Tibial nerve (tissue), 4 donors: ENCODE results near the gene TMEM132C.

Experiments used
- CTCF ChIP-seq, 5 experiments: fragments of 200-600 bp in 3 of 5; fragments of 450-650 bp in 2 of 5; sonication (generic) in 3 of 5; IDR thresholded peaks; one replicate each; pipeline ENCODE4 v1.5.1; 2016 to 2019; ENCODE audit warnings: antibody characterized with exemption in 5 of 5, mild to moderate bottlenecking in 3 of 5, moderate library complexity in 2 of 5
- EP300 ChIP-seq, 2 donors: sonication (generic); formaldehyde crosslinking; IDR thresholded peaks; one replicate each; pipeline ENCODE4 v1.6.1; 2017; ENCODE audit warnings: antibody characterized with exemption in 2 of 2, mild to moderate bottlenecking in 1 of 2
- POLR2A ChIP-seq, 2 donors: fragments of 450-650 bp; IDR thresholded peaks; one replicate each; pipeline ENCODE4 v1.6.1; 2017; ENCODE audit warnings: antibody characterized with exemption in 2 of 2, mild to moderate bottlenecking in 2 of 2, moderate library complexity in 2 of 2

- TF ChIP-seq CTCF (IDR thresholded peaks at IDR 0.05) (no peak), POLR2A (IDR thresholded peaks at IDR 0.05) (no peak), EP300 (IDR thresholded peaks at IDR 0.05) (no peak)
These were observed 400.2 kb downstream of the TMEM132C start for GRCh38 chr12:128667193-128667592.
